Activated CD4-positive, CD25-positive, alpha-beta regulatory T cell treated with anti-CD3 and anti-CD28 coated beads, Interleukin-2, amount 50 U/mL, for 72 hours (primary cell): ENCODE data around the gene GRHPR.
"Not testable (repeated sequence)": the region's sequence is repeated elsewhere in the genome, so short reads cannot be mapped to it uniquely, and the experiment has no call there.

Experiments used
- DNase-seq: peaks from one replicate; pipeline ENCODE4 v3.0.0; 2021

GRHPR gene

DNA sequence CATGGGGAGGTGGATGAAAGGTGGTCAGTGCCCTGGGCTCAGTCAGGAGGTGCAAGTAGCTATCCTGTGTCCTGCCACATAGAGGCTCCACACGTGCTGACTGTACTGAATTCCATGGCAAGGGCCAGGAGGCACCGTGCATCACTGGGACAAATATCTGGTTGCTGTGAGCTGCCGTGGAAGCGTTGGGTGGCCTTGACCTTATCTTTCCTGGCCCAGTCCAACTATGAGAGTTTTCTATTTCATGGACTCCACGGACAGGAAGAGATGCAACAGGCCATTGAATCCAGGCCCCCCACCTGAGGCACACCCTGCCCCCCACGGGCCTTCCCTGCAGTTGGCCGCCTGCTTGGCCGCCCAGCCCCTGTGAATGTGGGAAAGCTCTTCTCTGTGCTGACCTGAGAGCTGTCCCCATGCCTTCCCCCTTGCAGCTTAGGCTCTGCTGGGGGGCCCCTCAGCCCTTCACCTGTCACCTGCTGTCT lies 1.7 kb downstream of the GRHPR start:
- DNase-seq, result no peak

GRCh38 chr9:37424686-37425297 lies 2.3 kb downstream of the GRHPR start:
- no peak for DNase-seq

DNA sequence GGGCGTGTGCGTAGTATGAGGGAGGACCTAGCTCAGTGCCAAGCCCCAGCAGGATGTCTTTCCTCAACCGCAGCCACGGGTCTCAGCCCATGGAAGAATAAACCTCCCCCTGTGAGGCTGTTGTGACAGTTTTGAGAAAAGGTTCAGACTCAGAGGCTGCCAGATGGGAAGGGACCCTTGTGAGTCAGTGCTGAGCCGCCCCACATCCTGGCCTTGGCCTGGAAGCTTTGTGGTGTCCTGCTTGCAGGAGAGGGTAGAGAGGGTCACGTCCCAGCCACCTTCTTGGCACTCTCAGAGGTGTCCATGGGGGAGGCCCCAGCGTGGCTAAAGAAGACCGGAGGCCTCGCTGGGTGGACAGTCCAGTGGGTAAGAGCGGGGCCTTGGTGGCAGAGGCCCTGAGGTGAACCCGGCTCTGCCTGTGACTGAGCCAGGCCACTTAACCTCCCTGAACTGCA lies 2.8 kb downstream of the GRHPR start:
- DNase-seq, result no peak

DNA sequence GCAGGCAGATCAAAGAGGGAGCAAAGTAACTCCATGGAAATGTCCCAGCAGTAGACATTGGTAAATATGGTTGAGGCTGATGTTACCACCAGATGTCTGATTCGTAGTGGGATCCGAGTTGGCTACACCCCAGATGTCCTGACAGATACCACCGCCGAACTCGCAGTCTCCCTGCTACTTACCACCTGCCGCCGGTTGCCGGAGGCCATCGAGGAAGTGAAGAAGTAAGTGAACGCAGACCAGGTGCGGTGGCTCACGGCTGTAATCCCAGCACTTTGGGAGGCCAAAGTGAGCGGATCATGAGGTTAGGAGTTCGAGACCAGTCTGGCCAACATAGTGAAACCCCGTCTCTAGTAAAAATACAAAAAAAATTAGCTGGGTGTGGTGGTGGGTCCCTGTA lies 3.9 kb downstream of the GRHPR start:
- not testable (repeated sequence) for DNase-seq

DNA sequence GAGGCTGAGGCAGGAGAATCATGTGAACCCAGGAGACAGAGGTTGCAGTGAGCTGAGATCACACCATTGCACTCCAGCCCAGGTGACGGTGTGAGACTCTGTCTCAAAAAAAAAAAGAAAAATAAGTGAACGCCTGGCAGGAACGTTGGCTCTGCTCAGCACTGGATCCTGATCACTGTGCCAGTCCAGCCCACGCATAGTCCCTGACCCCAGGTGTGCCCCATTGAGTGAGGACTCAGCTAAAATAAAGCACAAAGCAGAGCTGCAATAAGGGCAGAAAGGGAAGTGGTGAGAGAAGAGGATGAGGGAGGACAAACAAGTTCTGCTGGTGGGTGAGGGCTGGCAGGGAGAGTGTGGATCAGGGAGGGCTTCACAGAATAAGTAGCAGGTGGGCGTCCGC lies 4.3 kb downstream of the GRHPR start:
- no peak for DNase-seq

DNA sequence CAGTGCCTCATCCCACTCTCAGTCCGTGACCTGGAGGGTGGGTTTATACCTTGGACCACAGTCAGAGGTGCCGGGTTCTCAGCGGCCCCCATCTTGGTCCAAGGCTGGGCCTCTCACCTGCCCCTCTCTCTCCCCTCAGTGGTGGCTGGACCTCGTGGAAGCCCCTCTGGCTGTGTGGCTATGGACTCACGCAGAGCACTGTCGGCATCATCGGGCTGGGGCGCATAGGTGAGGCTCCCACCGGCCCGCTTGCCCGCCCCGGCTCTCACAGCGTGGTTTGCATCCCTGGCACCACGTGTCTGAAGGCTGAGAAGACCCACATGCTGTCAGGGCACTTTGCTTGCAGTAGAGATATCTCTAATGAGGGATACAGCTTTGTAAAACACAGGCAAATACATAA lies 5.8 kb downstream of the GRHPR start:
- DNase-seq, result no peak

DNA sequence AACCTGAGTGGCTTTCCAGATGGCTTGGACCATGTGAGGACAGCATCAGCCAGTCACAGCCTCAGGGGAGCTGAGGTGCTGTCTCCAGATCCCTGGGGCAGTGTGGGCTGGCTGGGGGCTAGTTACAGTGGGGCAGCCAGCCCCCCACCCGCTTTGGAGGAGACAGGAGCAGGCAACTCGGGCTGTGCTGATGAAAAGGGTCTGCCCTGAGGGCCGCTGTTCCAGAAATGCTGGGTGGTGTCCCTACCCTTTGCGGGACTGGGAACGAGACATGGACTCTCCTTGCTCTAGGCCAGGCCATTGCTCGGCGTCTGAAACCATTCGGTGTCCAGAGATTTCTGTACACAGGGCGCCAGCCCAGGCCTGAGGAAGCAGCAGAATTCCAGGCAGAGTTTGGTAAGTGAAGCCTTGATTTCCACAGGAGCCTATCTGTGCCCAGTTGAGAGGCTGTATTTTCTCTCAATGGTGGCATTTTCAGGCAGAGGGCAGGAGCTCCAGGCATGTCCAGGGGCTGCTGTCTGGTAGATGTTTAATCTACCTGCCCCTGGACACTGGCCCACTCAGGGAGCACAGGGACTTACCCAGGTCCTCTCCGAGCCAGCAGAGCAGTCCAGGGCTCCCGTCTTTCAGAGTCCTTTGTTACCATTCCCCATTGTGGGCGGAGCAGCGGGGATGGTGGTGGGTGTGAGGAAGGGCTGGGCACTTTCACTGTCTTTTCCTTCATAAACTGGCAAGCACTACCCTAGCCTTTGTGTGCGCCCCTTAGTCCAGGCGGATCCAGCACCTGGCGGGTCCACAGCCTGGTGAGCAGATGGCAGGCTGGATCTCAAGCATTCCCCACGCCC lies 7.2 kb downstream of the GRHPR start:
- no peak for DNase-seq

- no peak for DNase-seq
Measured at GRCh38 chr9:37430841-37431597, 8.5 kb downstream of the GRHPR start.

DNA sequence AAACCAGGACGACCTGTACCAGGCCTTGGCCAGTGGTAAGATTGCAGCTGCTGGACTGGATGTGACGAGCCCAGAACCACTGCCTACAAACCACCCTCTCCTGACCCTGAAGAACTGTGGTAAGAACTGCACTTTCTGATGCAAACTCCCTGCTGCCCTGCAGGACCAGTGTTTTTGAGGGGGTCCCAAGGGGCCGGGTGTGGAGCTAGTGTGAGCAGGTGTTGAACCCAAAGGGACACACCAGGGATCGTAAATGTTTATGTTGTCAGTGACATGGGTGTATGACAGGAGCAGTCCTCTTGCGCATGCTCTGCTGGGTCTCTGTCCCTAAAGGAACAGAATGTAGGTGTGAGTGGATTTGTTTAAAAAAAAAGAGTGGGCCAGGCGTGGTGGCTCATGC lies 9.5 kb downstream of the GRHPR start:
- DNase-seq, result no peak

- no peak for DNase-seq
Measured at GRCh38 chr9:37433867-37434371, 11.4 kb downstream of the GRHPR start.

- no peak for DNase-seq
Measured at GRCh38 chr9:37436540-37436939, 14.0 kb downstream of the GRHPR start.

GRCh38 chr9:37437010-37437409 lies 14.5 kb downstream of the GRHPR start:
- DNase-seq, result no peak

DNA sequence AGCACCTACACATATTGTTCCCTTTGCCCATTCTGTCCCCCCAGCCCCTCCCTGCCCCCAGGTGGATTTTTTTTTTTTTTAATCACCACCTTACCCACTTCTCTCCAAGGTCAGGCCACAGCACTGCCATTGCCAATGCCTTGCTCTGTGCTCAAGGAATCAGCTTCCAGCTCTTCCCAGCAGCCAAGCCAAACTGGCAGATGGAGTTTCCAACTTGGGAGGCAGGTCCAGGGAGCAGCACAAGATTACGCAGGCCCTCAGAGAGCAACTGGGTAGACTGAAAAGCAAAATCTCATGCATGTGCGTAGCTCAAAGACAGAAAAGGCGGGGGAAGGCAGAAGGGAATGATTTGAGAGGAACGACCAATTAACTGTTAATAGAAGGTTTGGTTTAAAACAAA lies 15.1 kb downstream of the GRHPR start:
- DNase-seq, result no peak

- DNase-seq, result no peak
Measured at GRCh38 chr9:37438359-37438758, 15.9 kb downstream of the GRHPR start.

DNA sequence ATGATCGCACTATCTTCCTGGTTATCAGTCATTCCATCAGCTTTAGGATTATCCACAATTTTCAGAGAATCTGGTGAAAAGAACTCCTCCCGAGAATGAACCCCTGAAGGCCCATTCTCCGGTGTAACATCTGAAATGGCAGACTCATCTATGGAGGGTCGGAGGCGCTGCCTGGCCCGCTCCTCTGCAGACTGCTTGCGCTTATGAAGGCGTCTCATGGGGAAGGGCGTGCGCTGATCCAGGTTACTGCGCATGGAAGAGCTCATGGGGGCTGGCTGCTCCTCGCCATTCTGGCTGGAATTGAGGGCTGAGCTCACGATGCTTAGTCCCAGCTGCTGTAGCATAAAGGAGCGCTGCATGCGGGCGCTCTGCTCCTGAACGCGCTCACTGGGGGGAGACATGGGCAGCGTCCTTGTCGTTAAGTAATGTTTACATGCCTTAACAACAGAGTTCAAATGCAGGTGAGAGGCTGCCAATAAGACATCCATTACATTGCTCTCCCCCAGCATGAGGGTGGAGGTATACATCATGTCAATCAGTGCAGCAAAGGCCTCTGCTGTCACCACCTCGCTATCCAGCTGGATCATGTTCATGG lies 19.4 kb downstream of the GRHPR start:
- DNase-seq, result no peak

- no peak for DNase-seq
Measured at GRCh38 chr9:37442556-37442955, 20.1 kb downstream of the GRHPR start.

- no peak for DNase-seq
Measured at GRCh38 chr9:37443566-37443965, 21.1 kb downstream of the GRHPR start.

DNA sequence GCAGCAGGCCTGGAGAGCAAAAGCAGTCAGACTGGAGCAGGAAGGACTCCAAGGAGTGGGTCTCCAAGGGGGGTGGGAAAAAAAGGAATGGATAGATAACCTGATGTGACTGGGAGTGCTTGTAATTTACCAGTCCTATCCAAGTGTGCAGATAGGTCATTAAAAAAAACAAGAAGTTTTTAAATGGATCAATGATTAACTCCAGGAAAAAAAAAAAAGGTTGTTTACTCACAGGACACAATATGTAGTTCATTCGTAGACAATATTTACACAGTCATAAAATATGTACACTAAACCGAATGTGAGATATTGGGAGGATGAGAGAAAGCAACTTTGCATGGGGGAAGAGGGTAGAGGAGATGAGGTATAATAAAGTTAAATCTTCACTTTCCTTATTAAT lies 22.4 kb downstream of the GRHPR start:
- DNase-seq, result no peak

DNA sequence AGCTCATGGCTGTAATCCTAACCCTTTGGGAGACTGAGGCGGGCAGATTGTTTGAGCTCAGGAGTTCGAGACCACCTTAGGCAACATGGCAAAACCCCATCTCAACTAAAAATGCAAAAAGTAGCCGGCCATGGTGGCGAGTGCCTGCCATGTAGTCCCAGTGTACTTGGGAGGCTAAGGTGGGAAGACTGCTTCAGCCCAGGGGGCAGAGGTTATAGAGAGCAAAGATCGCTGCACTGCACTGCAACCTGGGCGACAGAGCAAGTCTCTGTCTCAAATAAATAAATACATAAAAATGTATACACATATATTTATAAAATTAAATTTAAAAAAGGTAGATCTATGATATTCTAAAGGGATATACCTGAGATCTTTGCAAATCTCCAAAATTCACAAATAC lies 23.3 kb downstream of the GRHPR start:
- DNase-seq, result no peak

- DNase-seq, result no peak
Measured at GRCh38 chr9:37446401-37446800, 23.9 kb downstream of the GRHPR start.

DNA sequence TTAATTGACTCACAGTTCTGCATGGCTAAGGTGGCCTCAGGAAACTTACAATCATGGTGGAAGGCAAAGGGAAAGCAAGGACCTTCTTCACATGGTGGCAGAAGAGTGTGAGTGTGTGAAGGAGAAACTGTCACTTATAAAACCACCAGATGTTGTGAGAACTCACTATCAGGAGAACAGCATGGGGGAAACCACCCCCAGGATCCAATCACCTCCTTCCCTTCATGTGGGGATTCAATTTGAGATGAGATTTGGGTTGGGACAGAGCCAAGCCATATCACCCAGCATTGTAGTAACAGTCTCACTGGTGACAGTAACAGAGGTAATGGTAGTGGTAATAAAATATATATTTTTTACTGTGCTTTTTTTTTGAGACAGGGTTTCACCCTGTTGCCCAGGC lies 24.6 kb downstream of the GRHPR start:
- no peak for DNase-seq

GRCh38 chr9:37449862-37450632 lies 27.6 kb downstream of the GRHPR start:
- no peak for DNase-seq
